WERI-Rb-1 (cell line): Measurements from ENCODE around the gene GAS2.

Experiments used
- DNase-seq: peaks from one replicate; pipeline ENCODE4 v3.0.0-alpha.2; 2020
- H3K27ac ChIP-seq: fragments of 250-450 bp; sonication (Bioruptor Pico); 2 replicates; pipeline ENCODE4 v1.5.1; 2020; ENCODE audit warnings: mild to moderate bottlenecking, moderate library complexity
- H3K27me3 ChIP-seq: fragments of 250-450 bp; sonication (Bioruptor Pico); 2 replicates; pipeline ENCODE4 v1.5.1; 2021; ENCODE audit warnings: mild to moderate bottlenecking, low read depth, moderate library complexity; ENCODE audit not compliant: insufficient read depth, severe bottlenecking
- H3K36me3 ChIP-seq: fragments of 250-450 bp; sonication (Bioruptor Pico); 2 replicates; pipeline ENCODE4 v1.5.1; 2020; ENCODE audit warnings: mild to moderate bottlenecking, moderate library complexity
- H3K4me3 ChIP-seq: 2 replicates; pipeline ENCODE4 v1.5.1; 2011; ENCODE audit warnings: low read depth, mild to moderate bottlenecking, control low read depth, low read length
- H3K9me3 ChIP-seq: fragments of 250-450 bp; sonication (Bioruptor Pico); 2 replicates; pipeline ENCODE4 v1.5.1; 2021; ENCODE audit warnings: mild to moderate bottlenecking, moderate library complexity; ENCODE audit not compliant: severe bottlenecking
- CTCF ChIP-seq: IDR thresholded peaks from 2 replicates; pipeline ENCODE4 v1.5.1; 2011; ENCODE audit warnings: low read depth, mild to moderate bottlenecking, control low read depth, inconsistent platforms, low read length

The GAS2 gene

GRCh38 chr11:22725079-22725478 lies 58.7 kb downstream of the GAS2 start:
- H3K27ac ChIP-seq: no peak overlapping the region
- no peaks in the 10 kb centered on the region for H3K27me3 ChIP-seq
- no peaks in the 10 kb centered on the region for H3K36me3 ChIP-seq
- DNase-seq: no peak
- no peak for TF ChIP-seq CTCF
- H3K4me3 ChIP-seq: no peak overlapping the region
- H3K9me3 ChIP-seq: no peaks in the 10 kb centered on the region

GRCh38 chr11:22728600-22729389 lies 62.4 kb downstream of the GAS2 start:
- Histone ChIP-seq H3K4me3 (no peak overlapping the region), H3K27ac (no peak overlapping the region), H3K9me3 (no peaks in the 10 kb centered on the region), H3K36me3 (no peaks in the 10 kb centered on the region), H3K27me3 (no peaks in the 10 kb centered on the region)
- no peak for DNase-seq
- TF ChIP-seq CTCF: no peak

- no peaks in the 10 kb centered on the region for H3K27me3 ChIP-seq
- H3K27ac ChIP-seq: no peak overlapping the region
- H3K9me3 ChIP-seq: no peaks in the 10 kb centered on the region
- DNase-seq: no peak
- no peak overlapping the region for H3K4me3 ChIP-seq
- no peaks in the 10 kb centered on the region for H3K36me3 ChIP-seq
- no peak for TF ChIP-seq CTCF
Observed at GRCh38 chr11:22730319-22730718, 63.9 kb downstream of the GAS2 start.

- no peak for DNase-seq
- no peak for TF ChIP-seq CTCF
- no peak overlapping the region for H3K27ac ChIP-seq
- H3K27me3 ChIP-seq: no peaks in the 10 kb centered on the region
- no peaks in the 10 kb centered on the region for H3K36me3 ChIP-seq
- no peaks in the 10 kb centered on the region for H3K9me3 ChIP-seq
- H3K4me3 ChIP-seq: no peak overlapping the region
Observed at GRCh38 chr11:22732588-22732987, 66.2 kb downstream of the GAS2 start.

GRCh38 chr11:22733475-22734248 lies 67.3 kb downstream of the GAS2 start:
- no peak for TF ChIP-seq CTCF
- Histone ChIP-seq H3K27ac (no peak overlapping the region), H3K27me3 (no peaks in the 10 kb centered on the region), H3K4me3 (no peak overlapping the region), H3K36me3 (no peaks in the 10 kb centered on the region), H3K9me3 (no peaks in the 10 kb centered on the region)
- no peak for DNase-seq
